GM23338 (cell line): ENCODE data around the gene RALBP1. TPM values are rescaled to one million over a fixed set of nuclear protein-coding genes. Genes with fewer than 3 reads are reported as not detected.

Experiments used
- ATAC-seq: fragments of 200-7000 bp; cut with Tn5 transposase; 3 replicates; pipeline ENCODE4 v1.9.1; 2020
- DNase-seq: peaks from one replicate; pipeline ENCODE4 v3.0.0-alpha.2; 2015; ENCODE audit warnings: low spot score
- H2AFZ ChIP-seq: fragments of 200-600 bp; sonication (generic); 2 replicates; pipeline ENCODE4 v1.8.0; 2016; ENCODE audit warnings: antibody characterized with exemption, mild to moderate bottlenecking, moderate library complexity
- H3F3A ChIP-seq: fragments of 200-600 bp; sonication (generic); replicated peaks from 2 replicates; pipeline ENCODE4 v1.8.0; 2017; ENCODE audit warnings: antibody characterized with exemption, mixed run types, low read depth
- H3K27ac ChIP-seq: fragments of 200-600 bp; sonication (generic); 2 replicates; pipeline ENCODE4 v1.6.1; 2016; ENCODE audit warnings: low read depth
- H3K27me3 ChIP-seq: fragments of 200-600 bp; sonication (generic); 2 replicates; pipeline ENCODE4 v1.8.0; 2016; ENCODE audit warnings: mild to moderate bottlenecking, mixed run types, moderate library complexity; ENCODE audit not compliant: insufficient read depth
- H3K36me3 ChIP-seq: fragments of 200-600 bp; sonication (generic); 2 replicates; pipeline ENCODE4 v1.8.0; 2016; ENCODE audit warnings: mild to moderate bottlenecking; ENCODE audit not compliant: insufficient read depth
- H3K4me1 ChIP-seq: fragments of 200-600 bp; sonication (generic); 2 replicates; pipeline ENCODE4 v1.8.0; 2016; ENCODE audit warnings: mild to moderate bottlenecking, moderate library complexity; ENCODE audit not compliant: insufficient read depth
- H3K4me2 ChIP-seq: fragments of 200-600 bp; sonication (generic); 2 replicates; pipeline ENCODE4 v1.7.1; 2017; ENCODE audit warnings: mixed run types
- H3K4me3 ChIP-seq: fragments of 200-600 bp; sonication (generic); 2 replicates; pipeline ENCODE4 v1.6.1; 2016; ENCODE audit warnings: mixed run types
- H3K79me2 ChIP-seq: fragments of 200-600 bp; sonication (generic); replicated peaks from 2 replicates; pipeline ENCODE4 v1.8.0; 2017; ENCODE audit warnings: mild to moderate bottlenecking; ENCODE audit not compliant: insufficient read depth
- H3K9me2 ChIP-seq: fragments of 200-600 bp; sonication (generic); 2 replicates; pipeline ENCODE4 v1.8.0; 2017; ENCODE audit not compliant: insufficient read depth
- H4K20me1 ChIP-seq: fragments of 200-600 bp; sonication (generic); replicated peaks from 2 replicates; pipeline ENCODE4 v1.8.0; 2017; ENCODE audit warnings: mild to moderate bottlenecking; ENCODE audit not compliant: insufficient read depth
- H3K27ac Mint-ChIP-seq: 2 replicates; pipeline ENCODE4 v1.8.0; 2020; ENCODE audit warnings: inconsistent platforms, mild to moderate bottlenecking, moderate library complexity, mixed read lengths
- H3K27me3 Mint-ChIP-seq: 3 replicates; pipeline ENCODE4 v1.8.0; 2022; ENCODE audit warnings: low read depth, mild to moderate bottlenecking, moderate library complexity, mixed read lengths, inconsistent platforms; ENCODE audit not compliant: insufficient read depth, poor library complexity
- H3K36me3 Mint-ChIP-seq: 3 replicates; pipeline ENCODE4 v1.8.0; 2021; ENCODE audit warnings: low read depth, mild to moderate bottlenecking, inconsistent platforms, moderate library complexity, mixed read lengths
- H3K4me1 Mint-ChIP-seq: 3 replicates; pipeline ENCODE4 v1.8.0; 2020; ENCODE audit warnings: mild to moderate bottlenecking, inconsistent platforms, mixed read lengths
- H3K4me3 Mint-ChIP-seq: 3 replicates; pipeline ENCODE4 v1.8.0; 2021; ENCODE audit warnings: moderate library complexity, mild to moderate bottlenecking, inconsistent platforms, mixed read lengths
- H3K9me3 Mint-ChIP-seq: 3 replicates; pipeline ENCODE4 v1.8.0; 2020; ENCODE audit warnings: moderate library complexity, mild to moderate bottlenecking, inconsistent platforms, mixed read lengths
- CTCF ChIP-seq, 2 experiments: fragments of 200-600 bp in 1 of 2; sonication (generic) in 1 of 2; conservative IDR thresholded peaks; 2 replicates each; pipeline versions ENCODE4 v1.5.1 to v1.6.1; 2016 to 2017; ENCODE audit warnings: antibody characterized with exemption in 2 of 2, low read depth in 2 of 2, mild to moderate bottlenecking in 2 of 2, moderate library complexity in 1 of 2
- ETS1 ChIP-seq: IDR thresholded peaks from 2 replicates; pipeline ENCODE4 v1.6.1; 2016; ENCODE audit warnings: antibody characterized with exemption
- EZH2 ChIP-seq: fragments of 200-600 bp; sonication (generic); IDR thresholded peaks from one replicate; pipeline ENCODE4 v1.8.0; 2017; ENCODE audit warnings: antibody characterized with exemption, mild to moderate bottlenecking, low read depth; ENCODE audit not compliant: unreplicated experiment
- EZH2phosphoT487 ChIP-seq: fragments of 200-600 bp; sonication (generic); IDR thresholded peaks from one replicate; pipeline ENCODE4 v1.8.1; 2018; ENCODE audit warnings: antibody characterized with exemption; ENCODE audit not compliant: unreplicated experiment
- JUNB ChIP-seq: IDR thresholded peaks from one replicate; pipeline ENCODE4 v1.6.1; 2016; ENCODE audit warnings: antibody characterized with exemption; ENCODE audit not compliant: unreplicated experiment
- NANOG ChIP-seq: IDR thresholded peaks from 2 replicates; pipeline ENCODE4 v1.6.1; 2016; ENCODE audit warnings: antibody characterized with exemption, borderline replicate concordance
- POLR2AphosphoS5 ChIP-seq: IDR thresholded peaks from 2 replicates; pipeline ENCODE4 v1.6.1; 2016; ENCODE audit warnings: antibody characterized with exemption, low read depth
- REST ChIP-seq: IDR thresholded peaks from one replicate; pipeline ENCODE4 v1.6.1; 2018; ENCODE audit warnings: antibody characterized with exemption; ENCODE audit not compliant: unreplicated experiment
- STAT1 ChIP-seq: IDR thresholded peaks from one replicate; pipeline ENCODE4 v1.6.1; 2016; ENCODE audit warnings: antibody characterized with exemption; ENCODE audit not compliant: unreplicated experiment
- polyA plus RNA-seq: library from polyadenylated mRNA; unstranded; fragments of >200 nt; fragmentation: Nextera tagmentation; extraction: Ambion mirVana; gene quantifications from 2 replicates; pipeline ENCODE4 v1.2.1, GENCODE V29; 2016
- total RNA-seq: library from RNA; depleted of rRNA; stranded (reverse); fragments of >200 nt; shearing (Covaris generic); gene quantifications from 2 replicates; pipeline ENCODE4 v1.2.3, GENCODE V29; 2014

RALBP1 gene
- total and polyA plus RNA-seq, 2 experiments from 2014 or later = 80.9 to 103 TPM

GRCh38 chr18:9568186-9568585 lies 92.9 kb downstream of the RALBP1 start (continued):
- TF ChIP-seq STAT1 = no peak

- H3K79me2 ChIP-seq = no peaks in the 10 kb centered on the region
- TF ChIP-seq EZH2phosphoT487 (no peak), ETS1 (no peak), NANOG (no peak), JUNB (no peak)
Observed at GRCh38 chr18:9569178-9569577, 93.9 kb downstream of the RALBP1 start.

GRCh38 chr18:9570255-9570654 lies 94.9 kb downstream of the RALBP1 start:
- Mint-ChIP-seq H3K4me3 (no peak overlapping the region), H3K27ac (no peak overlapping the region), H3K9me3 (no peaks in the 10 kb centered on the region), H3K27me3 (no peaks in the 10 kb centered on the region), H3K4me1 (peaks cover 10% of the 10 kb centered on the region), H3K36me3 (peaks cover 21% of the 10 kb centered on the region)
- ATAC-seq = no peak
- no peaks in the 10 kb centered on the region for H3F3A ChIP-seq
- no peaks in the 10 kb centered on the region for H3K9me2 ChIP-seq
- H3K36me3 ChIP-seq = no peaks in the 10 kb centered on the region; the same call in 1 of the 2 replicates
- H4K20me1 ChIP-seq = no peaks in the 10 kb centered on the region; the same call in 1 of the 2 replicates
- no peak overlapping the region for H3K4me2 ChIP-seq
- no peak overlapping the region for H3K27ac ChIP-seq
- DNase-seq = no peak
- H3K79me2 ChIP-seq = no peaks in the 10 kb centered on the region
- H3K27me3 ChIP-seq = no peaks in the 10 kb centered on the region
- H3K4me3 ChIP-seq = no peak overlapping the region
- H2AFZ ChIP-seq = no peak overlapping the region
- peaks cover 11% of the 10 kb centered on the region for H3K4me1 ChIP-seq
- TF ChIP-seq POLR2AphosphoS5 (no peak), EZH2 (no peak), NANOG (no peak), CTCF (conservative IDR thresholded peaks at IDR 0.05; ENCODE audit: low read depth in 2 of 2) (no peak), REST (no peak), JUNB (no peak)

More at GRCh38 chr18:9569178-9569577, 93.9 kb downstream of the RALBP1 start:
- Histone ChIP-seq H3F3A (no peaks in the 10 kb centered on the region), H3K9me2 (no peaks in the 10 kb centered on the region), H2AFZ (no peak overlapping the region), H3K4me1 (peaks cover 2% of the 10 kb centered on the region; the same call in 1 of the 2 replicates), H3K27ac (no peak overlapping the region), H3K36me3 (no peaks in the 10 kb centered on the region; the same call in 1 of the 2 replicates), H4K20me1 (no peaks in the 10 kb centered on the region; the same call in 1 of the 2 replicates), H3K4me3 (no peak overlapping the region), H3K27me3 (no peaks in the 10 kb centered on the region), H3K4me2 (no peak overlapping the region)
- ATAC-seq (no peak), DNase-seq (no peak)
- no peaks in the 10 kb centered on the region for H3K4me1 Mint-ChIP-seq
- H3K27me3 Mint-ChIP-seq = no peaks in the 10 kb centered on the region
- no peaks in the 10 kb centered on the region for H3K9me3 Mint-ChIP-seq
- H3K36me3 Mint-ChIP-seq = peaks cover 21% of the 10 kb centered on the region
- no peak overlapping the region for H3K27ac Mint-ChIP-seq
- no peak overlapping the region for H3K4me3 Mint-ChIP-seq
